Coronary artery (tissue), 2 donors: ENCODE results near the gene SMAP1.

ENCODE experiments used
- DNase-seq: peaks from one replicate; pipeline ENCODE4 v3.0.0-alpha.2; 2017; ENCODE audit warnings: low spot score
- H3K27ac ChIP-seq, 2 donors: fragments of 200-600 bp; sonication (generic); one replicate each; pipeline ENCODE4 v1.5.1; 2016 to 2019
- H3K4me3 ChIP-seq: fragments of 200-600 bp; sonication (generic); 2 replicates; pipeline ENCODE4 v1.5.1; 2016; ENCODE audit warnings: mild to moderate bottlenecking, moderate library complexity
- TF ChIP-seq, protein P1 (sequence below): fragments of 200-600 bp; sonication (generic); IDR thresholded peaks from one replicate; pipeline ENCODE4 v1.5.1; 2019; ENCODE audit warnings: antibody characterized with exemption

Gene SMAP1

DNA sequence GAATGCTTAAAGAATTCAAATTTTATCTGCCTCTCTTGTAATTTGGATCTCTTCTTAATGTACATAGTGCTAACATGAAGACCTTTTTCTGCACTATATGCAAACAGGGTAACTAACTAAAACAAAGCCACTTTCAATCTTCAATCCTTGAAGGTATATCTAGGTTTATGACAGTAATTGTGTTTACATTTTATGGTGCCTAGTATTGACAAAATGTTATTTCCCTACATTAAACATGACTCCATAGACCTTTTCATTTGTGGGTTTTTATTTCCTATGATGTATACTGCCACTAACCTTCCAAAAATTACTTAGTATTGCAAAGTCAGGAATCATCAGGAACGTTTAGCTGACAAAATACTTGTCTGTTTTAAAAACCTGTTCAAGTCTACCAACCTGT is 193.2 kb downstream of the SMAP1 start:
- Histone ChIP-seq H3K4me3 (no peak overlapping the region), H3K27ac (no peak overlapping the region)
- no peak for DNase-seq
- TF ChIP-seq, protein P1, sequence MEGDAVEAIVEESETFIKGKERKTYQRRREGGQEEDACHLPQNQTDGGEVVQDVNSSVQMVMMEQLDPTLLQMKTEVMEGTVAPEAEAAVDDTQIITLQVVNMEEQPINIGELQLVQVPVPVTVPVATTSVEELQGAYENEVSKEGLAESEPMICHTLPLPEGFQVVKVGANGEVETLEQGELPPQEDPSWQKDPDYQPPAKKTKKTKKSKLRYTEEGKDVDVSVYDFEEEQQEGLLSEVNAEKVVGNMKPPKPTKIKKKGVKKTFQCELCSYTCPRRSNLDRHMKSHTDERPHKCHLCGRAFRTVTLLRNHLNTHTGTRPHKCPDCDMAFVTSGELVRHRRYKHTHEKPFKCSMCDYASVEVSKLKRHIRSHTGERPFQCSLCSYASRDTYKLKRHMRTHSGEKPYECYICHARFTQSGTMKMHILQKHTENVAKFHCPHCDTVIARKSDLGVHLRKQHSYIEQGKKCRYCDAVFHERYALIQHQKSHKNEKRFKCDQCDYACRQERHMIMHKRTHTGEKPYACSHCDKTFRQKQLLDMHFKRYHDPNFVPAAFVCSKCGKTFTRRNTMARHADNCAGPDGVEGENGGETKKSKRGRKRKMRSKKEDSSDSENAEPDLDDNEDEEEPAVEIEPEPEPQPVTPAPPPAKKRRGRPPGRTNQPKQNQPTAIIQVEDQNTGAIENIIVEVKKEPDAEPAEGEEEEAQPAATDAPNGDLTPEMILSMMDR: no peak

DNA sequence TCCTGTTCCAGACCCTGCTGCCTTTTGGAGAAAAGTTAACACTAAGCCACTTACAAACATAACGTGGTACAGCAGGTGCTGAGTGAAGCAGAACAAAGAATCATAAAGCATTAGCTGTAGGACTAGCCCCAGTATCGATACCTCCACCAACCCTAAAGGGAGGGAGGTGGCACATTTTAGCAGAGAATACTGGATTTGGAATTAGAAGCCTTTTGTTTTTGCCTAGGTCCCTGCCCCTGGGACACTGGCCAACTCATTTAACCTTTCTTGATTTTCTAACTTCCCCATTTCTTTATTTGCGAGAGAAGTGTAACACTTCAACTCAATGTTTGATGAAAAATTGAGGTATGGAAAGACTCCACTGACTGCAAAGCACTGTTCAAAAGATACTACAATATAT is 195.7 kb downstream of the SMAP1 start:
- no peak overlapping the region for H3K27ac ChIP-seq
- TF ChIP-seq, protein P1: no peak
- no peak for DNase-seq

DNA sequence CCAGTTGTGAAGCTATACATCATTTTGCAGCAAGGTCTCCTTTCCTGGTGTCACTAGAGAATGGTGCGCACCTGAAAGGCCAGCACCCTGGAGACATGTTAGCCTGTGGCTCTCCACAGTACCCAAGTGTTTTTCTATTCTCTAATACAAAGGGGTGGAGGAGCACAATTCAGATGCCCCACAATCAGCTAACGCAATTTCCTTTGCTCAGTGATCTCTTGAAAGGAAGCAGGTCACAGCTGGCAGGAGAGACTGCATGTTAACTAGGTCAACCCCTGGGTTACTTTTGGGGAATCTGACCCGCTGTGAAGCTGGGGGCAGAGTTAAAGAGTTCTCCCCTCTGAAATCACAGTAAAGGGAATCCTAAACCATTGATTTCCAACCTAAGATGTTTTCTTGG is 196.7 kb downstream of the SMAP1 start:
- Histone ChIP-seq H3K27ac (no peak overlapping the region), H3K4me3 (no peak overlapping the region)
- no peak for DNase-seq
- TF ChIP-seq, protein P1: no peak

More for the DNA sequence above, 195.7 kb downstream of the SMAP1 start:
- H3K4me3 ChIP-seq: no peak overlapping the region

DNA sequence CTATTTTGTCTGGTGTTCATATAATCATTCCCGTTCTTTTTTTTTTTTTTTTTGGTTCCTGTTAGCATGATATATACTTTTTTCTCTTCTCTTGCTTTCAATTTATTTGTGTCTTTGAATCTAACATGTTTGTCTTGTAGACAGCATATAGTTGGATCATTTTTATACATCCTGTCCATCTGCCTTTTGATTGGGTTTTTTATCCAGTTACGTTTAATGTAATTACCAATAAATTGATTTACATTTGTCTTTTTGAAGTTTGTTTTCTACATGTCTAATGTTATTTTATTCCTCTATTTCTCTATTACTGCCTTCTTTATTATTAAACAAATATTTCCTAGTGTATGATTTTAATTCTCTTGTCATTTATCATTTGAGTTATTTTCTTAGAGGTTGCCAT is 204.8 kb downstream of the SMAP1 start:
- TF ChIP-seq, protein P1: no peak
- H3K27ac ChIP-seq: no peak overlapping the region
- H3K4me3 ChIP-seq: no peak overlapping the region
- no peak for DNase-seq

DNA sequence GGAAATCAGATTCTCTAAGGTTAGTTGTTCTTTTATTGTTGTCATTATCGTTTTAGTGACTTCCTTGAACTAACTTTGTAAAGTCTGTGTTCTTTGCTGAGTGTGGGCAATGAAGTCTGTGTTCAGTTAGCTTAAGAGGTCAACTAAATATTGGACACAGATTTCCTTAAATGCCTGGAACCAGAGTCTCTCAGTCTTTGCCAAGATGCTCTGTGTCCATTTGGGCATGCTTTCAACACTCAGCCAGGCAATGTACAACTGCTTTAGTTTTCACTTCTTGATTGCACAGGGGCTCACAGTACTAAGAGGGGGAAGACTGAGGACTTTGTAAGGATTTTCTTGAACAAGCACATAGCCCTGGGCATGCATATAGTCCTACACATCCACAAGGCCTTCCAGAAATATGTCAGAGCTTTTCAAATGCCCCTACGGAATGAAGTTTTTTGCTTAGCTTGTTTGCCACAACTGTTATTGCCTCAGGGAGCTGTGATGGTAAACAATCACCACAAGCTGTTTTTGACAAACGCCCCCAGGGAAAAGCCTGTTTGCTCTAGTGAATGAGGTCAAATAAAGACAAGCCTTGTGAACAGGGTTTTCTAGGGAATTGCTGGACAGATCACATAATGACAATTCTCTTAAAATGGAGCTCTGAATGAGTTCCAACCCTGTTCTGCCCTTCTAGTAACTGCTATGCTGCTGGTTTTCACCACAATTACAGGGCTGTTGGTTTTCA is 206.7 kb downstream of the SMAP1 start:
- TF ChIP-seq, protein P1: no peak
- Histone ChIP-seq H3K4me3 (no peak overlapping the region), H3K27ac (no peak overlapping the region)
- no peak for DNase-seq

DNA sequence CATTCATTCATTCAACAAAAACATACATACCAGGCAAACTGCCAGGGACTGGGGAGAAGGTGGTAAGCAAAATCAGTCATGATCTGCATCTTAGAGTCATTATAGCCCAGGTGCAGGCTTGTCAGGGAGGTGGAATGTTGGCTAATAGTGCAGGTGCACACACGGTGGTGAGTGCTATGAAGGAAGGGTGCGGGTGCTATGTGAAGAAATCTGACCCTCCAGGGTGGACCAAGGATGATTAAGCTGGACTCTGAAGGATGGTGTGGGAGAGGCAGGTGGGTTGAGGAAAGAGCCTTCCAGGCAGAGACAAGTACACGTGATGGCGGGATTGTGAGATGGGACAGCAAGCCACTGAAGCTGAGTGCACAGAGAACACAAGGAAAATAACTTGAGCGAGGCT is 211.8 kb downstream of the SMAP1 start:
- TF ChIP-seq, protein P1: no peak
- Histone ChIP-seq H3K4me3 (no peak overlapping the region), H3K27ac (no peak overlapping the region)
- no peak for DNase-seq
